Dendritic cell treated with granulocyte-macrophage colony-stimulating factor and Interleukin-4, amounts not matched to agents 40 ng/mL and 50 ng/mL, for 4 days (primary cell): ENCODE results near the gene DCLK3.

ENCODE experiments used
- H3K27ac Mint-ChIP-seq: one replicate; pipeline ENCODE4 v1.8.0; 2022; ENCODE audit warnings: mild to moderate bottlenecking, mixed read lengths
- H3K27me3 Mint-ChIP-seq: one replicate; pipeline ENCODE4 v1.8.0; 2022; ENCODE audit warnings: mild to moderate bottlenecking, mixed read lengths
- H3K36me3 Mint-ChIP-seq: one replicate; pipeline ENCODE4 v1.8.0; 2022; ENCODE audit warnings: low read depth, mixed read lengths
- H3K4me1 Mint-ChIP-seq: one replicate; pipeline ENCODE4 v1.8.0; 2022; ENCODE audit warnings: low read depth, mixed read lengths
- H3K4me3 Mint-ChIP-seq: one replicate; pipeline ENCODE4 v1.8.0; 2022; ENCODE audit warnings: mild to moderate bottlenecking, moderate library complexity, mixed read lengths
- H3K9me3 Mint-ChIP-seq: one replicate; pipeline ENCODE4 v1.8.0; 2022; ENCODE audit warnings: mixed read lengths
- intact Hi-C: fragments of 100-400 bp; cut with micrococcal nuclease; formaldehyde crosslinking; loops from one replicate; pipeline ENCODE4 v1.15.0; 2022

The DCLK3 gene

DNA sequence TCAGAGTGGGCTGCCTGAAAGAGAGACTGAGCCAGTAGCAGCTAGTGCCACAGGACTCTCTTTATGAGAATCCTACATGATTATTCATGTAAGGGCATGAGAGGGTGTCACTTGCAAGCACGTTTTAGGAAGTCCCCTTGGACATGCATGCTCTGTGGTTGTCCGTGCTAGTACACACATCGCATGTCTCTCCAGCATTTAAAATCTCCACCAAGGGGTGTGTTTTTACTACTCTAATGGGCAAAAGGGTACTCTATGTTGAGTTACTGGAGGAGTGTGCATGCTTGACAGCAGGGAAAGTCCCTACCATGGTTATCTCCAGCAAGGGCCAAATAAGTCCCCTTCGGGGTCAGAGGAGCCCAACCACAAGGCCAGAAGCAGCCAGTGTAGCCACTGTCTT is 70.7 kb downstream of the DCLK3 start:
- H3K27me3 Mint-ChIP-seq: no peaks in the 10 kb centered on the region
- no peaks in the 10 kb centered on the region for H3K4me1 Mint-ChIP-seq
- no peaks in the 10 kb centered on the region for H3K36me3 Mint-ChIP-seq
- H3K4me3 Mint-ChIP-seq: no peak overlapping the region
- H3K27ac Mint-ChIP-seq: no peak overlapping the region
- no peaks in the 10 kb centered on the region for H3K9me3 Mint-ChIP-seq
- intact Hi-C loops: no loop called here

DNA sequence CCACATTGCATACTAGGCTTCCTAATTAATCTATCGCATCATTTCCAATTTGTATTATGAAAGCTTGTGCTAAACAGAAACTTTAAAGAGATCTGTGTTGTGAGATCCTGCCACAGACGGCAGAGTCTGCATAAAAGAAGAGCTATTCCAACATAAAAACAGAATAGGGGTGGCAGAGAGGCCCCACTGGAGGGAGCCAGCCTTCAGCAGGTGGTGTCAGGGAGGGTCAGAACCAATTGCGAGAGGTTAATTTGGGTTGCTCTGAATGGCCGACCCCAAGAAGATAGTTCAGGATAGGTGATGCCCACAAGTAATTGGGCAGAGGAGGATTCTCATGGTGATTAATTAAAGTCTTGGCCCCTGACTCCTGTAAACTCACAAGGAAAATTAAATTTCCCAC is 74.8 kb downstream of the DCLK3 start:
- intact Hi-C loops: no loop called here
- Mint-ChIP-seq H3K9me3 (no peaks in the 10 kb centered on the region), H3K4me1 (no peaks in the 10 kb centered on the region), H3K4me3 (no peak overlapping the region), H3K27me3 (no peaks in the 10 kb centered on the region), H3K27ac (no peak overlapping the region), H3K36me3 (no peaks in the 10 kb centered on the region)

GRCh38 chr3:36688815-36689214 is 75.5 kb downstream of the DCLK3 start:
- H3K4me3 Mint-ChIP-seq: no peak overlapping the region
- H3K27ac Mint-ChIP-seq: no peak overlapping the region
- H3K4me1 Mint-ChIP-seq: no peaks in the 10 kb centered on the region
- H3K9me3 Mint-ChIP-seq: no peaks in the 10 kb centered on the region
- H3K36me3 Mint-ChIP-seq: no peaks in the 10 kb centered on the region
- intact Hi-C loops: no loop called here
- H3K27me3 Mint-ChIP-seq: no peaks in the 10 kb centered on the region

GRCh38 chr3:36686516-36686915 is 77.8 kb downstream of the DCLK3 start:
- no peaks in the 10 kb centered on the region for H3K4me1 Mint-ChIP-seq
- no peak overlapping the region for H3K27ac Mint-ChIP-seq
- H3K36me3 Mint-ChIP-seq: no peaks in the 10 kb centered on the region
- H3K4me3 Mint-ChIP-seq: no peak overlapping the region
- H3K27me3 Mint-ChIP-seq: no peaks in the 10 kb centered on the region
- H3K9me3 Mint-ChIP-seq: peaks cover 23% of the 10 kb centered on the region
- intact Hi-C loops: no loop called here

DNA sequence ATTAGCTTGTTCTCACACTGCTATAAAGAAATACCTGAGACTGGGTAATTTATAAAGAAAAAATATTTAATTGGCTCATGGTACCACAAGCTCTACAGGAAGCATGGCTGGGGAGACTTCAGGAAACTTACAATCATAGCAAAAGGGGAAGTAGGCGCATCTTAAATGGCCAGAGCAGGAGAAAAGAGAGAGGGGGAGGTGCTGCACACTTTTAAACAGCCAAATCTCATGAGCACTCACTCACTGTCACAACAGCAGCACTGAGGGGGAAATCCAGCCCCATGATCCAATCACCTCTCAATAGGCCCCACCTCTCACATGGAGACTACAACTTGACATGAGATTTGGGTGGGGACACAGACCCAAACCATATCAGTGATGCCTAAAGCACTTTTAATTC is 82.5 kb downstream of the DCLK3 start:
- no peak overlapping the region for H3K4me3 Mint-ChIP-seq
- no peaks in the 10 kb centered on the region for H3K36me3 Mint-ChIP-seq
- no peaks in the 10 kb centered on the region for H3K4me1 Mint-ChIP-seq
- intact Hi-C loops: no loop called here
- H3K9me3 Mint-ChIP-seq: peaks cover 64% of the 10 kb centered on the region
- no peak overlapping the region for H3K27ac Mint-ChIP-seq
- H3K27me3 Mint-ChIP-seq: no peaks in the 10 kb centered on the region

DNA sequence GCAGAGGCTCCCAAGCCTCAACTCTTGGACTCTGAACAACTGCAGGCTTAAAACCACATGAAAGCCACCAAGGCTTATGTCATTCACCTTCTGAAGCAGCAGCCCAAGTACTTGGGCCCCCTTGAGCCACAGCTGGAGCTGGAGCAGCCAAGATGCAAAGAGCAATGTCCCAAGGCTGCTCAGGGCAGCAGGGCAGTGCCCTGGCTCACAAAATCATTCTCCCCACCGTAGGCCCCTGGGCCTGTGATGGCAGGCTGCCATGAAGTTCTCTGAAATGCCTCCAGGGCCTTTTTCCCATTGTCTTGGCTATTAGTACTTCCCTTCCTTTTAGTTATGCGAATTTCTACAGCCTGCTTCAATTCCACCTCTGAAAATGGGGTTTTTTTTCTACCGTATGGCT is 83.4 kb downstream of the DCLK3 start:
- Mint-ChIP-seq H3K27me3 (no peaks in the 10 kb centered on the region), H3K4me3 (no peak overlapping the region), H3K9me3 (peaks cover 64% of the 10 kb centered on the region), H3K27ac (no peak overlapping the region), H3K36me3 (no peaks in the 10 kb centered on the region), H3K4me1 (no peaks in the 10 kb centered on the region)
- intact Hi-C loops: no loop called here

DNA sequence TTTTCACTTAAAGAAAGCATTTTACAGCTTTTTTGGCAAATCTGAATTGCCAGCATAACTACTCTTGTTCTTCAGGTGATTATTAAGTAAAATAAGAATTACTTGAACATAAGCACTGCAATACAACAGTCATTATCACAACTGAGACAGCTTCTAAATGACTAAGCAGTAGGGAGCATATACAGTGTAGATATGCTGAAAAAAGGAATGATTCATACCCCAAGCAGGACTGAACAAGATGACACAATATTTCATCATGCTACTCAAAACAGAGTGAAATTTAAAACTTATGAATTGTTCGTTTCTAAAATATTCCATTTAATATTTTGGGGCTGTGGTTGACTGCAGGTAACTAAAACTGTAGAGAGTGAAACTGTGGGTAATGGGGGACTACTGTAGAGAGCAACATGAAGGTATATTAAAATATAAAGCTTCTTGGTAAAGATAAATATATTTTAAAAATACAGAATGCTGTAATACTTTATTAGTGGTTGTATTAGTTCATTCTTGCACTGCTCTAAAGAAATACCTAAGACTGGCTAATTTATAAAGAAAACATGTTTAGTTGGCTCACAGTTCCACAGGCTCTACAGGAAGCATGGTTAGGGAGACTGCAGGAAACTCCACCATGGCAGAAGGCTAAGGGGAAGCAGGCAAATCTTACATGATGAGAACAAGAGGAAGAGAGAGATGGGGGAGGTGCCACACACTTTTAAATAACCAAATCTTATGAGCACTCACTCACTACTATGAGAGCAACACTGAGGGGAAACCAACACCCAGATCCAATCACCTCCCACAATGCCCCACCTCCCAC is 84.8 kb downstream of the DCLK3 start:
- Mint-ChIP-seq H3K4me1 (no peaks in the 10 kb centered on the region), H3K27me3 (no peaks in the 10 kb centered on the region), H3K9me3 (peaks cover 64% of the 10 kb centered on the region), H3K27ac (no peak overlapping the region), H3K36me3 (no peaks in the 10 kb centered on the region), H3K4me3 (no peak overlapping the region)
- intact Hi-C loops: no loop called here

- Mint-ChIP-seq H3K4me1 (no peaks in the 10 kb centered on the region), H3K9me3 (peaks cover 60% of the 10 kb centered on the region), H3K36me3 (no peaks in the 10 kb centered on the region), H3K27me3 (no peaks in the 10 kb centered on the region), H3K4me3 (no peak overlapping the region), H3K27ac (no peak overlapping the region)
- intact Hi-C loops: no loop called here
Observed at GRCh38 chr3:36678216-36679013, 85.9 kb downstream of the DCLK3 start.

GRCh38 chr3:36677331-36678007 is 86.9 kb downstream of the DCLK3 start:
- H3K36me3 Mint-ChIP-seq: no peaks in the 10 kb centered on the region
- intact Hi-C loops: no loop called here
- no peak overlapping the region for H3K27ac Mint-ChIP-seq

GRCh38 chr3:36674816-36675215 is 89.5 kb downstream of the DCLK3 start:
- Mint-ChIP-seq H3K27ac (no peak overlapping the region), H3K9me3 (peaks cover 24% of the 10 kb centered on the region), H3K36me3 (no peaks in the 10 kb centered on the region), H3K27me3 (no peaks in the 10 kb centered on the region), H3K4me3 (no peak overlapping the region), H3K4me1 (no peaks in the 10 kb centered on the region)
- intact Hi-C loops: no loop called here

More at GRCh38 chr3:36677331-36678007, 86.9 kb downstream of the DCLK3 start:
- H3K4me1 Mint-ChIP-seq: no peaks in the 10 kb centered on the region
- H3K9me3 Mint-ChIP-seq: peaks cover 51% of the 10 kb centered on the region
- no peak overlapping the region for H3K4me3 Mint-ChIP-seq
- no peaks in the 10 kb centered on the region for H3K27me3 Mint-ChIP-seq

- no peak overlapping the region for H3K4me3 Mint-ChIP-seq
- intact Hi-C loops: no loop called here
- H3K27me3 Mint-ChIP-seq: no peaks in the 10 kb centered on the region
- no peak overlapping the region for H3K27ac Mint-ChIP-seq
- no peaks in the 10 kb centered on the region for H3K36me3 Mint-ChIP-seq
- H3K9me3 Mint-ChIP-seq: peaks cover 23% of the 10 kb centered on the region
- H3K4me1 Mint-ChIP-seq: no peaks in the 10 kb centered on the region
Observed at GRCh38 chr3:36669764-36670163, 94.6 kb downstream of the DCLK3 start.

GRCh38 chr3:36666166-36666565 is 98.2 kb downstream of the DCLK3 start:
- no peak overlapping the region for H3K27ac Mint-ChIP-seq
- intact Hi-C loops: no loop called here
- H3K27me3 Mint-ChIP-seq: no peaks in the 10 kb centered on the region

DNA sequence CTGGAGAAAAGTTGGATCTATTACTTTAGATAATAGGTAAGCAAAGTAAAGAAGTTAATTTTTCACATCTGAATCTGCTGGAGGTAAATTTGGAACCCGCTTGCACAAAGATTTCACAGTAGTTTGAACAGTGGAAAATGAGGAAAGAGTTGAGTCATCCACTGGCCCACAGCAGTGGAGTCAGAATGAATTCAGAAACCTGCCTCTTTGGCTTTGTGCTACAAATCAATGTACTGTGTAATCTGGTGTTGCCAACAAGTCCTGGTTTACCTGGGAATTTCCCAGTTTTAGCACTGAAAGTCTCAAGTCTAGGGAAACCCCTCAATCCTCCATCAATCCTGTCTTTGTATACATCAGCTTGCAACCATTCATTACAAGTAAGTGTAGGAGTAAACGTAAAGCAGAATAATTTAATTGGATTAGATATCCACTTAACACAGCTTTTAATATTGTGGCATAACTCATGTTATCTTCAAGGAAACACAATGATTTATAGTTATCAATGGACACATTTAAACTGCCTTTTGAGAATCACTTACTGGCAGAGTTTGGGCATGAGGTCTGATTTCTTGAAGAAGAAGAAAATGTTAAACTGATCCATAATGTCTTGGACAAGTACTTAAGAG is 100.6 kb downstream of the DCLK3 start:
- Mint-ChIP-seq H3K27ac (no peak overlapping the region), H3K4me1 (peaks cover 6% of the 10 kb centered on the region), H3K36me3 (no peaks in the 10 kb centered on the region), H3K4me3 (no peak overlapping the region), H3K27me3 (no peaks in the 10 kb centered on the region), H3K9me3 (peaks cover 30% of the 10 kb centered on the region)
- intact Hi-C loops: no loop called here

More at GRCh38 chr3:36666166-36666565, 98.2 kb downstream of the DCLK3 start:
- Mint-ChIP-seq H3K36me3 (no peaks in the 10 kb centered on the region), H3K4me3 (no peak overlapping the region), H3K9me3 (peaks cover 30% of the 10 kb centered on the region), H3K4me1 (no peaks in the 10 kb centered on the region)

GRCh38 chr3:36662626-36663025 is 101.7 kb downstream of the DCLK3 start:
- peaks cover 2% of the 10 kb centered on the region for H3K27me3 Mint-ChIP-seq
- intact Hi-C loops: no loop called here
- H3K36me3 Mint-ChIP-seq: no peaks in the 10 kb centered on the region
- peaks cover 6% of the 10 kb centered on the region for H3K4me1 Mint-ChIP-seq
- H3K9me3 Mint-ChIP-seq: peaks cover 18% of the 10 kb centered on the region
- no peak overlapping the region for H3K27ac Mint-ChIP-seq
- H3K4me3 Mint-ChIP-seq: no peak overlapping the region
